Testis (tissue), 2 donors: ENCODE data around the gene TMEM203.

Experiments used
- CTCF ChIP-seq, 3 experiments: fragments of 450-650 bp in 2 of 3; fragments of 200-600 bp in 1 of 3; sonication (generic) in 1 of 3; IDR thresholded peaks; one replicate each; pipeline ENCODE4 v1.5.1; 2016 to 2019; ENCODE audit warnings: antibody characterized with exemption in 3 of 3, mild to moderate bottlenecking in 2 of 3, moderate library complexity in 1 of 3
- POLR2A ChIP-seq: fragments of 450-650 bp; IDR thresholded peaks from one replicate; pipeline ENCODE4 v1.6.1; 2017; ENCODE audit warnings: antibody characterized with exemption, mild to moderate bottlenecking, moderate library complexity

- no peak for TF ChIP-seq CTCF (IDR thresholded peaks at IDR 0.05)
- no peak for TF ChIP-seq POLR2A
Observed at GRCh38 chr9:137221095-137221505, 15.7 kb upstream of the TMEM203 start.
